Nephron progenitor cell (in vitro differentiated cells): ENCODE measurements around the gene KRTAP29-1.
"Not testable (repeated sequence)": the region's sequence is repeated elsewhere in the genome, so short reads cannot be mapped to it uniquely, and the experiment has no call there.

Experiments
- DNase-seq: peaks from one replicate; pipeline ENCODE4 v3.0.0; 2021
- H3K27ac Mint-ChIP-seq: 2 replicates; pipeline ENCODE4 v1.8.0; 2021; ENCODE audit warnings: mild to moderate bottlenecking, moderate library complexity, mixed read lengths
- H3K27me3 Mint-ChIP-seq: 2 replicates; pipeline ENCODE4 v1.8.0; 2021; ENCODE audit warnings: mild to moderate bottlenecking, low read depth, mixed read lengths; ENCODE audit not compliant: poor library complexity
- H3K36me3 Mint-ChIP-seq: 2 replicates; pipeline ENCODE4 v1.8.0; 2021; ENCODE audit warnings: low read depth, mixed read lengths
- H3K4me1 Mint-ChIP-seq: 2 replicates; pipeline ENCODE4 v1.8.0; 2021; ENCODE audit warnings: mixed read lengths
- H3K4me3 Mint-ChIP-seq: 2 replicates; pipeline ENCODE4 v1.8.0; 2021; ENCODE audit warnings: mild to moderate bottlenecking, moderate library complexity, mixed read lengths
- H3K9me3 Mint-ChIP-seq: 2 replicates; pipeline ENCODE4 v1.8.0; 2021; ENCODE audit warnings: mild to moderate bottlenecking, moderate library complexity, mixed read lengths
- TF ChIP-seq, protein P1 (sequence below): fragments of 200-600 bp; sonication (generic); IDR thresholded peaks from 2 replicates; pipeline ENCODE4 v1.5.0; 2021; ENCODE audit warnings: antibody characterized with exemption

Gene KRTAP29-1

DNA sequence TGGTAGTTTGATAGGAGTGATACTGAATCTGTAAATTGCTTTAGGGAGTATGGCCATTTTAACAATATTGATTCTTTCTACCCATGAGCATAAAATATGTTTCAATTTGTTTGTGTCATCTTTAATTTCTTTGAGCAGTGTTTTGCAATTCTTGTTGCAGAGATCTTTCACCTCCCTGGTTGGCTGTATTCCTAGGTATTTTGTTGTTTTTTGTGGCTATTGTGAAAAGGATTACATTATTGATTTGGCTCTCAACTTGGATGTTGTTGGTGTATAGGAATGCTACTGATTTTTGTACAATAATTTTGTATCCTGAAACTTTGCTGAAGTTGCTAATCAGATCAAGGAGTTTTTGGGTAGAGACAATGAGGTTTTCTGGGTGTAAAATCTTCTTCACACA, 44.2 kb downstream of the KRTAP29-1 start:
- H3K27ac Mint-ChIP-seq = no peak overlapping the region
- H3K36me3 Mint-ChIP-seq = no peaks in the 10 kb centered on the region
- no peaks in the 10 kb centered on the region for H3K4me1 Mint-ChIP-seq
- DNase-seq = no peak
- H3K27me3 Mint-ChIP-seq = peaks cover 50% of the 10 kb centered on the region
- H3K9me3 Mint-ChIP-seq = no peaks in the 10 kb centered on the region
- TF ChIP-seq, protein P1, sequence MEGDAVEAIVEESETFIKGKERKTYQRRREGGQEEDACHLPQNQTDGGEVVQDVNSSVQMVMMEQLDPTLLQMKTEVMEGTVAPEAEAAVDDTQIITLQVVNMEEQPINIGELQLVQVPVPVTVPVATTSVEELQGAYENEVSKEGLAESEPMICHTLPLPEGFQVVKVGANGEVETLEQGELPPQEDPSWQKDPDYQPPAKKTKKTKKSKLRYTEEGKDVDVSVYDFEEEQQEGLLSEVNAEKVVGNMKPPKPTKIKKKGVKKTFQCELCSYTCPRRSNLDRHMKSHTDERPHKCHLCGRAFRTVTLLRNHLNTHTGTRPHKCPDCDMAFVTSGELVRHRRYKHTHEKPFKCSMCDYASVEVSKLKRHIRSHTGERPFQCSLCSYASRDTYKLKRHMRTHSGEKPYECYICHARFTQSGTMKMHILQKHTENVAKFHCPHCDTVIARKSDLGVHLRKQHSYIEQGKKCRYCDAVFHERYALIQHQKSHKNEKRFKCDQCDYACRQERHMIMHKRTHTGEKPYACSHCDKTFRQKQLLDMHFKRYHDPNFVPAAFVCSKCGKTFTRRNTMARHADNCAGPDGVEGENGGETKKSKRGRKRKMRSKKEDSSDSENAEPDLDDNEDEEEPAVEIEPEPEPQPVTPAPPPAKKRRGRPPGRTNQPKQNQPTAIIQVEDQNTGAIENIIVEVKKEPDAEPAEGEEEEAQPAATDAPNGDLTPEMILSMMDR = no peak
- H3K4me3 Mint-ChIP-seq = no peak overlapping the region

DNA sequence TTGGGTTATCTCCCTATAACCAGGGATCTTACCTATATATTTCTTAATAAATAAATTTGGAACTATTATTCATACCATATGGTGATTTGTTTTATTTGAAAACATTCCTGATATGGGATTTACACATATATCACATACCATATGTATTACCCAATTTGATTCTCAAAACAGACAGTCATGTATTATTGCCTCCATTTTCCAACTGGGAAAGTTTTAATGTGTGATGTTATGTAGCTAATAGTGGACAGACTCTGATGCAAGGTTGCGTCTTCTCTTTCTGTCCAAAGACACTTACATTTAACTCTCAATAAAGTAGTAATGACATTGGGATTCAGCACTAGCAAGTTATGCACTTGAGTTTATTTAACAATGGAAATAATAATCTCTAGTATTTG, 46.4 kb downstream of the KRTAP29-1 start:
- TF ChIP-seq, protein P1 = no peak
- no peak overlapping the region for H3K4me3 Mint-ChIP-seq
- H3K4me1 Mint-ChIP-seq = no peaks in the 10 kb centered on the region
- H3K27ac Mint-ChIP-seq = no peak overlapping the region
- no peaks in the 10 kb centered on the region for H3K36me3 Mint-ChIP-seq
- peaks cover 60% of the 10 kb centered on the region for H3K27me3 Mint-ChIP-seq
- no peaks in the 10 kb centered on the region for H3K9me3 Mint-ChIP-seq
- DNase-seq = no peak

- peaks cover 61% of the 10 kb centered on the region for H3K27me3 Mint-ChIP-seq
Measured at GRCh38 chr17:41255381-41256290, 47.0 kb downstream of the KRTAP29-1 start, which contains the start of gene KRTAP9-9. Gene KRTAP9-9, plus strand, starts transcription at chr17:41255384.

GRCh38 chr17:41254861-41255260, 47.8 kb downstream of the KRTAP29-1 start:
- Mint-ChIP-seq H3K4me3 (no peak overlapping the region), H3K27me3 (peaks cover 66% of the 10 kb centered on the region), H3K9me3 (no peaks in the 10 kb centered on the region), H3K36me3 (no peaks in the 10 kb centered on the region), H3K27ac (no peak overlapping the region), H3K4me1 (no peaks in the 10 kb centered on the region)
- no peak for DNase-seq
- TF ChIP-seq, protein P1 = no peak

More at GRCh38 chr17:41255381-41256290, 47.0 kb downstream of the KRTAP29-1 start, which contains the start of gene KRTAP9-9:
- not testable (repeated sequence) for H3K4me3 Mint-ChIP-seq, H3K36me3 Mint-ChIP-seq, H3K27ac Mint-ChIP-seq, H3K9me3 Mint-ChIP-seq, DNase-seq, H3K4me1 Mint-ChIP-seq
